ENCODE results near the gene HTRA3. TPM values are rescaled to one million over a fixed set of nuclear protein-coding genes. Genes with fewer than 3 reads are reported as not detected.

HTRA3 gene
- total RNA-seq, 1 donor from 2014 or later: 35.2 TPM

- Mint-ChIP-seq H3K4me3 (ENCODE audit: unreplicated experiment) (no peak overlapping the region), H3K9me3 (ENCODE audit: unreplicated experiment) (no peaks in the 10 kb centered on the region), H3K36me3 (ENCODE audit: low read depth, unreplicated experiment) (no peaks in the 10 kb centered on the region), H3K27ac (ENCODE audit: unreplicated experiment) (no peak overlapping the region), H3K4me1 (ENCODE audit: low read depth, unreplicated experiment) (peaks cover 3% of the 10 kb centered on the region), H3K27me3 (ENCODE audit: low read depth, unreplicated experiment) (peaks cover 13% of the 10 kb centered on the region)
- Histone ChIP-seq H3K27me3 (ENCODE audit: insufficient read depth, low read length) (no peaks in the 10 kb centered on the region), H3K9me3 (ENCODE audit: insufficient read depth, low read depth, low read length) (no peaks in the 10 kb centered on the region), H3K4me1 (ENCODE audit: insufficient read depth, low read length) (peaks cover 23% of the 10 kb centered on the region), H3K9ac (ENCODE audit: low read length) (no peak overlapping the region), H2AFZ (ENCODE audit: low read depth, low read length) (no peak overlapping the region), H4K20me1 (ENCODE audit: insufficient read depth, low read length) (no peaks in the 10 kb centered on the region), H3K79me2 (ENCODE audit: insufficient read depth, low read length) (no peaks in the 10 kb centered on the region), H3K36me3 (ENCODE audit: insufficient read depth, low read length) (no peaks in the 10 kb centered on the region), H3K4me3 (ENCODE audit: insufficient read depth, low read depth, low read length) (no peak overlapping the region), H3K27ac (ENCODE audit: low read depth, low read length) (no peak overlapping the region), H3K4me2 (ENCODE audit: low read length) (peak overlapping the region; percentile 6)
- TF ChIP-seq, protein P1, sequence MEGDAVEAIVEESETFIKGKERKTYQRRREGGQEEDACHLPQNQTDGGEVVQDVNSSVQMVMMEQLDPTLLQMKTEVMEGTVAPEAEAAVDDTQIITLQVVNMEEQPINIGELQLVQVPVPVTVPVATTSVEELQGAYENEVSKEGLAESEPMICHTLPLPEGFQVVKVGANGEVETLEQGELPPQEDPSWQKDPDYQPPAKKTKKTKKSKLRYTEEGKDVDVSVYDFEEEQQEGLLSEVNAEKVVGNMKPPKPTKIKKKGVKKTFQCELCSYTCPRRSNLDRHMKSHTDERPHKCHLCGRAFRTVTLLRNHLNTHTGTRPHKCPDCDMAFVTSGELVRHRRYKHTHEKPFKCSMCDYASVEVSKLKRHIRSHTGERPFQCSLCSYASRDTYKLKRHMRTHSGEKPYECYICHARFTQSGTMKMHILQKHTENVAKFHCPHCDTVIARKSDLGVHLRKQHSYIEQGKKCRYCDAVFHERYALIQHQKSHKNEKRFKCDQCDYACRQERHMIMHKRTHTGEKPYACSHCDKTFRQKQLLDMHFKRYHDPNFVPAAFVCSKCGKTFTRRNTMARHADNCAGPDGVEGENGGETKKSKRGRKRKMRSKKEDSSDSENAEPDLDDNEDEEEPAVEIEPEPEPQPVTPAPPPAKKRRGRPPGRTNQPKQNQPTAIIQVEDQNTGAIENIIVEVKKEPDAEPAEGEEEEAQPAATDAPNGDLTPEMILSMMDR (IDR thresholded peaks at IDR 0.05; ENCODE audit: insufficient read depth, low read depth, low read length): no peak
- no peak for TF ChIP-seq EZH2 (IDR thresholded peaks at IDR 0.05; ENCODE audit: insufficient read depth, low read length)
- DNase-seq (ENCODE audit: low read depth) (peak; percentile 16), FAIRE-seq (no peak)
These were observed 43.7 kb upstream of the HTRA3 start for GRCh38 chr4:8225706-8226443.

GRCh38 chr4:8227201-8227770 is 42.3 kb upstream of the HTRA3 start:
- no peak for FAIRE-seq
- no peaks in the 10 kb centered on the region for H3K9me3 Mint-ChIP-seq (ENCODE audit: unreplicated experiment)
- H3K27me3 Mint-ChIP-seq (ENCODE audit: low read depth, unreplicated experiment): peaks cover 14% of the 10 kb centered on the region
- Histone ChIP-seq H3K36me3 (ENCODE audit: insufficient read depth, low read length) (no peaks in the 10 kb centered on the region), H3K9me3 (ENCODE audit: insufficient read depth, low read depth, low read length) (no peaks in the 10 kb centered on the region), H2AFZ (ENCODE audit: low read depth, low read length) (no peak overlapping the region), H3K27ac (ENCODE audit: low read depth, low read length) (no peak overlapping the region), H3K4me1 (ENCODE audit: insufficient read depth, low read length) (peaks cover 28% of the 10 kb centered on the region), H4K20me1 (ENCODE audit: insufficient read depth, low read length) (no peaks in the 10 kb centered on the region), H3K27me3 (ENCODE audit: insufficient read depth, low read length) (no peaks in the 10 kb centered on the region), H3K79me2 (ENCODE audit: insufficient read depth, low read length) (no peaks in the 10 kb centered on the region), H3K4me2 (ENCODE audit: low read length) (no peak overlapping the region), H3K4me3 (ENCODE audit: insufficient read depth, low read depth, low read length) (no peak overlapping the region), H3K9ac (ENCODE audit: low read length) (no peak overlapping the region)
- TF ChIP-seq, protein P1 (IDR thresholded peaks at IDR 0.05; ENCODE audit: insufficient read depth, low read depth, low read length): no peak
- no peak for TF ChIP-seq EZH2 (IDR thresholded peaks at IDR 0.05; ENCODE audit: insufficient read depth, low read length)
- no peak overlapping the region for H3K4me3 Mint-ChIP-seq (ENCODE audit: unreplicated experiment)
- H3K36me3 Mint-ChIP-seq (ENCODE audit: low read depth, unreplicated experiment): no peaks in the 10 kb centered on the region
- no peak overlapping the region for H3K27ac Mint-ChIP-seq (ENCODE audit: unreplicated experiment)
- no peak for DNase-seq (ENCODE audit: low read depth)
- peaks cover 3% of the 10 kb centered on the region for H3K4me1 Mint-ChIP-seq (ENCODE audit: low read depth, unreplicated experiment)

Measured in astrocyte (in vitro differentiated cells and primary cell).